PC-9 (cell line): ENCODE measurements around the gene TMEM126A.

Experiments
- EZH2 ChIP-seq: fragments of 200-600 bp; sonication (generic); IDR thresholded peaks from 2 replicates; pipeline ENCODE4 v1.8.0; 2017; ENCODE audit warnings: antibody characterized with exemption, low read depth
- TF ChIP-seq, protein P1 (sequence below): fragments of 200-600 bp; sonication (generic); conservative IDR thresholded peaks from 2 replicates; pipeline ENCODE4 v1.6.1; 2017; ENCODE audit warnings: mixed run types, antibody characterized with exemption, mild to moderate bottlenecking, moderate library complexity

DNA sequence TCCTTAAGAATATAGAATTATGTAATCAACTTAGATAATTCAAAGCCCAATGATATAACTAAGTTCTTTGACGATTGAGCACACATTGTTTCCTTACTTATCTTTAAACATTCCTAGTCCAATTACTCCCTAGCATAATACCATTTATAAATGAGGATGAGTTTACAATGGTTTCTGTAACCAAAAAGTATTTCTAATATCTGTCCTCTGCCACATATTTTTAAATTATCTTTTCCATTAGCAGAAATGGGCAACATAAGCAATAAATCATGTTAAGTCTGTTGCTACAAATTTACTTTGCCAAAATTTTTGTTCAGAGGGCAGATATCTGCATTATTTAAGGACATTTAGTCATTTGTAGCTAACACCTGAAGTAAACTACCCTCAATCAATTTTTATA, 10.4 kb downstream of the TMEM126A start:
- TF ChIP-seq, protein P1, sequence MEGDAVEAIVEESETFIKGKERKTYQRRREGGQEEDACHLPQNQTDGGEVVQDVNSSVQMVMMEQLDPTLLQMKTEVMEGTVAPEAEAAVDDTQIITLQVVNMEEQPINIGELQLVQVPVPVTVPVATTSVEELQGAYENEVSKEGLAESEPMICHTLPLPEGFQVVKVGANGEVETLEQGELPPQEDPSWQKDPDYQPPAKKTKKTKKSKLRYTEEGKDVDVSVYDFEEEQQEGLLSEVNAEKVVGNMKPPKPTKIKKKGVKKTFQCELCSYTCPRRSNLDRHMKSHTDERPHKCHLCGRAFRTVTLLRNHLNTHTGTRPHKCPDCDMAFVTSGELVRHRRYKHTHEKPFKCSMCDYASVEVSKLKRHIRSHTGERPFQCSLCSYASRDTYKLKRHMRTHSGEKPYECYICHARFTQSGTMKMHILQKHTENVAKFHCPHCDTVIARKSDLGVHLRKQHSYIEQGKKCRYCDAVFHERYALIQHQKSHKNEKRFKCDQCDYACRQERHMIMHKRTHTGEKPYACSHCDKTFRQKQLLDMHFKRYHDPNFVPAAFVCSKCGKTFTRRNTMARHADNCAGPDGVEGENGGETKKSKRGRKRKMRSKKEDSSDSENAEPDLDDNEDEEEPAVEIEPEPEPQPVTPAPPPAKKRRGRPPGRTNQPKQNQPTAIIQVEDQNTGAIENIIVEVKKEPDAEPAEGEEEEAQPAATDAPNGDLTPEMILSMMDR, result no peak
- TF ChIP-seq EZH2, result no peak
